Liver (tissue), 9 donors: ENCODE data around the gene EEFSEC. TPM values are rescaled to one million over a fixed set of nuclear protein-coding genes. Genes with fewer than 3 reads are reported as not detected.

Source experiments
- DNase-seq: peaks from one replicate; pipeline ENCODE4 v3.0.0-alpha.2; 2017; ENCODE audit warnings: low spot score
- H3K27ac ChIP-seq, 2 donors: one replicate each; pipeline ENCODE4 v1.7.0; 2013; ENCODE audit warnings: inconsistent platforms in 2 of 2, low read length in 2 of 2, control low read depth in 1 of 2, low read depth in 1 of 2, mild to moderate bottlenecking in 1 of 2
- H3K27me3 ChIP-seq, 4 donors: one replicate each; pipeline versions ENCODE4 v1.6.1 to v1.7.0; 2013; ENCODE audit warnings: low read length in 3 of 4, inconsistent platforms in 1 of 4, mild to moderate bottlenecking in 1 of 4, moderate library complexity in 1 of 4; ENCODE audit not compliant: control insufficient read depth in 4 of 4, insufficient read depth in 4 of 4
- H3K36me3 ChIP-seq, 4 donors: one replicate each; pipeline versions ENCODE4 v1.6.1 to v1.7.0; 2013; ENCODE audit warnings: low read length in 3 of 4, mild to moderate bottlenecking in 3 of 4, low read depth in 1 of 4, moderate library complexity in 1 of 4; ENCODE audit not compliant: control insufficient read depth in 4 of 4, insufficient read depth in 3 of 4
- H3K4me1 ChIP-seq, 4 donors: one replicate each; pipeline versions ENCODE4 v1.6.1 to v1.7.0; 2013; ENCODE audit warnings: low read length in 3 of 4, mild to moderate bottlenecking in 3 of 4, moderate library complexity in 1 of 4; ENCODE audit not compliant: control insufficient read depth in 4 of 4, insufficient read depth in 4 of 4
- H3K4me3 ChIP-seq, 3 donors: one replicate each; pipeline versions ENCODE4 v1.6.1 to v1.7.0; 2013; ENCODE audit warnings: low read length in 3 of 3, control low read depth in 1 of 3, low read depth in 1 of 3, mild to moderate bottlenecking in 1 of 3
- H3K9ac ChIP-seq, 2 donors: one replicate each; pipeline ENCODE4 v1.7.0; 2013; ENCODE audit warnings: low read length in 2 of 2, mild to moderate bottlenecking in 2 of 2, moderate library complexity in 2 of 2, control low read depth in 1 of 2, low read depth in 1 of 2
- H3K9me3 ChIP-seq, 4 donors: one replicate each; pipeline versions ENCODE4 v1.6.1 to v1.7.0; 2013; ENCODE audit warnings: low read length in 3 of 4; ENCODE audit not compliant: control insufficient read depth in 4 of 4
- EGR1 ChIP-seq, 2 donors: IDR thresholded peaks; 2 replicates each; pipeline ENCODE4 v1.6.1; 2016 to 2018; ENCODE audit warnings: antibody characterized with exemption in 2 of 2, low read depth in 2 of 2
- FOXA1 ChIP-seq: IDR thresholded peaks from 2 replicates; pipeline ENCODE4 v1.6.1; 2016; ENCODE audit warnings: antibody characterized with exemption
- FOXA2 ChIP-seq: IDR thresholded peaks from 2 replicates; pipeline ENCODE4 v1.6.1; 2016; ENCODE audit warnings: antibody characterized with exemption
- GABPA ChIP-seq, 2 donors: IDR thresholded peaks in 1 of 2; conservative IDR thresholded peaks in 1 of 2; 2 replicates each; pipeline ENCODE4 v1.6.1; 2016; ENCODE audit warnings: antibody characterized with exemption in 2 of 2, mild to moderate bottlenecking in 1 of 2, moderate library complexity in 1 of 2
- HNF4A ChIP-seq, 2 donors: conservative IDR thresholded peaks; 2 replicates each; pipeline ENCODE4 v1.6.1; 2016; ENCODE audit warnings: antibody characterized with exemption in 2 of 2, mild to moderate bottlenecking in 2 of 2
- HNF4G ChIP-seq: IDR thresholded peaks from 2 replicates; pipeline ENCODE4 v1.6.1; 2016; ENCODE audit warnings: antibody characterized with exemption
- JUND ChIP-seq, 2 donors: IDR thresholded peaks; 2 replicates each; pipeline ENCODE4 v1.6.1; 2016; ENCODE audit warnings: antibody characterized with exemption in 2 of 2
- NR2F2 ChIP-seq: IDR thresholded peaks from 2 replicates; pipeline ENCODE4 v1.6.1; 2016; ENCODE audit warnings: antibody characterized with exemption
- RAD21 ChIP-seq, 2 donors: IDR thresholded peaks; 2 replicates each; pipeline ENCODE4 v1.6.1; 2016; ENCODE audit warnings: antibody characterized with exemption in 2 of 2, mild to moderate bottlenecking in 2 of 2
- RXRA ChIP-seq, 2 donors: IDR thresholded peaks; 2 replicates each; pipeline ENCODE4 v1.6.1; 2017 to 2018; ENCODE audit warnings: antibody characterized with exemption in 2 of 2, mild to moderate bottlenecking in 1 of 2
- SP1 ChIP-seq: IDR thresholded peaks from 2 replicates; pipeline ENCODE4 v1.6.1; 2018; ENCODE audit warnings: antibody characterized with exemption, mild to moderate bottlenecking
- TAF1 ChIP-seq: conservative IDR thresholded peaks from 2 replicates; pipeline ENCODE4 v1.6.1; 2016; ENCODE audit warnings: antibody characterized with exemption, mild to moderate bottlenecking
- YY1 ChIP-seq: IDR thresholded peaks from 2 replicates; pipeline ENCODE4 v1.6.1; 2016; ENCODE audit warnings: antibody characterized with exemption, mild to moderate bottlenecking
- WGBS: extraction: QIAGEN DNeasy Blood & Tissue Kit; methylation state at CpG from one replicate; pipeline ENCODE4 v1.1.7; 2013; 5-methylcytosine and 5-hydroxymethylcytosine counted together
- polyA plus RNA-seq, 2 donors: library from polyadenylated mRNA; stranded (reverse) in 1 of 2; unstranded in 1 of 2; fragments of 200-250 nt in 1 of 2; fragments of >200 nt in 1 of 2; fragmentation: Nextera tagmentation in 1 of 2; extraction: Ambion mirVana in 1 of 2; gene quantifications; one replicate each; pipeline versions ENCODE4 v1.2.1 to v1.2.3, GENCODE V29; 2013 to 2015
- total RNA-seq, 2 donors: library from RNA; depleted of rRNA; stranded (reverse); fragments of >200 nt; gene quantifications; one replicate each; pipeline ENCODE4 v1.2.3, GENCODE V29; 2014
- TF ChIP-seq, protein P1 (sequence below): IDR thresholded peaks from 2 replicates; pipeline ENCODE4 v1.6.1; 2016; ENCODE audit warnings: antibody characterized with exemption, mild to moderate bottlenecking
- TF ChIP-seq, protein P2 (sequence below): fragments of 150-350 bp; IDR thresholded peaks from 2 replicates; pipeline ENCODE4 v1.5.1; 2017; ENCODE audit warnings: improper control_type of control experiment, low read depth, low read length; ENCODE audit not compliant: missing input control
- TF ChIP-seq, protein P3 (sequence below): IDR thresholded peaks from 2 replicates; pipeline ENCODE4 v1.6.1; 2016; ENCODE audit warnings: antibody characterized with exemption
- TF ChIP-seq, protein P4 (sequence below): IDR thresholded peaks from 2 replicates; pipeline ENCODE4 v1.6.1; 2016; ENCODE audit warnings: antibody characterized with exemption
- donor health status: healthy.
- donor health status: healthy.
- donor health status: healthy.
- donor health status: healthy.
- donor health status: healthy.

EEFSEC gene
- total and polyA plus RNA-seq, 4 donors: 8.4 to 13.1 (median 10.7) TPM

DNA sequence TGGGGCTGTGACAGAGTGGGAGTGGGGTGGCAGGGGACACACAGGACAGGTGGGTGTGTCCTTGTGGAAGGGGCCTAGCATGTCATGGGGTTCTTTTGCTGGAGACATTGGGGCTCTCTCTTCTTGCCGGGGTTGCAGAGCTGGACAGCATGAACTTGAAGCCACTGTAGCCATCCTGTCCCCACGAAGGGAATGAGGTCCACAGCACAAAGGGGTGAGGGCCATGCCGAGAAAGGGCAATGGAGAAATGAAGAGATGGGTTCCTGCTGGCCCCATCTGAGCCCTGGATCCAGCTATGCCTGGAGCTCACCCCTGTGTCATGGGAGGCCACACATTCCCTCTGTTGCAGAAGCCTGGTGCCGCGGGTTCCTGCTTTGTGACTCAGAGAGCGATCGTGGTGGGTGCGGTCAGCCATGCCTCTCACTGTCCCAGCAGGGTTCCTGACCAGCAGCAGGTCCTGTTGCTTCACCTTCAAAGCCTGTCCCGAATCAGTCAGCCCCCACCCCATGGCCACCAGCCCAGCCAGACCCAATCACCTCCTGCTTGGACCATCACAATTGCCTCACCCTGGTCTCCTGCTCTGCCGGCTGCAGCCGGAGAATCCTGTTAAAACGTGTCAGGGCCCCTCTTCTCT is 263.4 kb downstream of the EEFSEC start:
- Histone ChIP-seq H3K4me1 (no peaks in the 10 kb centered on the region), H3K4me3 (no peak overlapping the region), H3K9me3 (no peaks in the 10 kb centered on the region), H3K27ac (no peak overlapping the region), H3K9ac (no peak overlapping the region), H3K36me3 (no peaks in the 10 kb centered on the region), H3K27me3 (no peaks in the 10 kb centered on the region)
- 83% methylated on average over 12 of the region's 12 CpGs for WGBS
- TF ChIP-seq, protein P1, sequence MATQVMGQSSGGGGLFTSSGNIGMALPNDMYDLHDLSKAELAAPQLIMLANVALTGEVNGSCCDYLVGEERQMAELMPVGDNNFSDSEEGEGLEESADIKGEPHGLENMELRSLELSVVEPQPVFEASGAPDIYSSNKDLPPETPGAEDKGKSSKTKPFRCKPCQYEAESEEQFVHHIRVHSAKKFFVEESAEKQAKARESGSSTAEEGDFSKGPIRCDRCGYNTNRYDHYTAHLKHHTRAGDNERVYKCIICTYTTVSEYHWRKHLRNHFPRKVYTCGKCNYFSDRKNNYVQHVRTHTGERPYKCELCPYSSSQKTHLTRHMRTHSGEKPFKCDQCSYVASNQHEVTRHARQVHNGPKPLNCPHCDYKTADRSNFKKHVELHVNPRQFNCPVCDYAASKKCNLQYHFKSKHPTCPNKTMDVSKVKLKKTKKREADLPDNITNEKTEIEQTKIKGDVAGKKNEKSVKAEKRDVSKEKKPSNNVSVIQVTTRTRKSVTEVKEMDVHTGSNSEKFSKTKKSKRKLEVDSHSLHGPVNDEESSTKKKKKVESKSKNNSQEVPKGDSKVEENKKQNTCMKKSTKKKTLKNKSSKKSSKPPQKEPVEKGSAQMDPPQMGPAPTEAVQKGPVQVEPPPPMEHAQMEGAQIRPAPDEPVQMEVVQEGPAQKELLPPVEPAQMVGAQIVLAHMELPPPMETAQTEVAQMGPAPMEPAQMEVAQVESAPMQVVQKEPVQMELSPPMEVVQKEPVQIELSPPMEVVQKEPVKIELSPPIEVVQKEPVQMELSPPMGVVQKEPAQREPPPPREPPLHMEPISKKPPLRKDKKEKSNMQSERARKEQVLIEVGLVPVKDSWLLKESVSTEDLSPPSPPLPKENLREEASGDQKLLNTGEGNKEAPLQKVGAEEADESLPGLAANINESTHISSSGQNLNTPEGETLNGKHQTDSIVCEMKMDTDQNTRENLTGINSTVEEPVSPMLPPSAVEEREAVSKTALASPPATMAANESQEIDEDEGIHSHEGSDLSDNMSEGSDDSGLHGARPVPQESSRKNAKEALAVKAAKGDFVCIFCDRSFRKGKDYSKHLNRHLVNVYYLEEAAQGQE: no peak
- no peak for TF ChIP-seq GABPA (IDR thresholded peaks at IDR 0.05 in 1 of 2, conservative IDR thresholded peaks at IDR 0.05 in 1 of 2)
- TF ChIP-seq JUND (IDR thresholded peaks at IDR 0.05): no peak
- no peak for TF ChIP-seq RXRA (IDR thresholded peaks at IDR 0.05)
- TF ChIP-seq HNF4A (conservative IDR thresholded peaks at IDR 0.05): no peak
- no peak for TF ChIP-seq FOXA1
- no peak for TF ChIP-seq TAF1
- TF ChIP-seq HNF4G: no peak
- no peak for TF ChIP-seq RAD21 (IDR thresholded peaks at IDR 0.05)
- no peak for TF ChIP-seq SP1
- no peak for TF ChIP-seq YY1
- TF ChIP-seq EGR1 (IDR thresholded peaks at IDR 0.05; ENCODE audit: low read depth in 2 of 2): no peak
- TF ChIP-seq NR2F2: no peak
- TF ChIP-seq, protein P2, sequence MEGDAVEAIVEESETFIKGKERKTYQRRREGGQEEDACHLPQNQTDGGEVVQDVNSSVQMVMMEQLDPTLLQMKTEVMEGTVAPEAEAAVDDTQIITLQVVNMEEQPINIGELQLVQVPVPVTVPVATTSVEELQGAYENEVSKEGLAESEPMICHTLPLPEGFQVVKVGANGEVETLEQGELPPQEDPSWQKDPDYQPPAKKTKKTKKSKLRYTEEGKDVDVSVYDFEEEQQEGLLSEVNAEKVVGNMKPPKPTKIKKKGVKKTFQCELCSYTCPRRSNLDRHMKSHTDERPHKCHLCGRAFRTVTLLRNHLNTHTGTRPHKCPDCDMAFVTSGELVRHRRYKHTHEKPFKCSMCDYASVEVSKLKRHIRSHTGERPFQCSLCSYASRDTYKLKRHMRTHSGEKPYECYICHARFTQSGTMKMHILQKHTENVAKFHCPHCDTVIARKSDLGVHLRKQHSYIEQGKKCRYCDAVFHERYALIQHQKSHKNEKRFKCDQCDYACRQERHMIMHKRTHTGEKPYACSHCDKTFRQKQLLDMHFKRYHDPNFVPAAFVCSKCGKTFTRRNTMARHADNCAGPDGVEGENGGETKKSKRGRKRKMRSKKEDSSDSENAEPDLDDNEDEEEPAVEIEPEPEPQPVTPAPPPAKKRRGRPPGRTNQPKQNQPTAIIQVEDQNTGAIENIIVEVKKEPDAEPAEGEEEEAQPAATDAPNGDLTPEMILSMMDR: no peak
- TF ChIP-seq, protein P3, sequence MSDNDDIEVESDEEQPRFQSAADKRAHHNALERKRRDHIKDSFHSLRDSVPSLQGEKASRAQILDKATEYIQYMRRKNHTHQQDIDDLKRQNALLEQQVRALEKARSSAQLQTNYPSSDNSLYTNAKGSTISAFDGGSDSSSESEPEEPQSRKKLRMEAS: no peak
- no peak for TF ChIP-seq FOXA2
- no peak for DNase-seq

DNA sequence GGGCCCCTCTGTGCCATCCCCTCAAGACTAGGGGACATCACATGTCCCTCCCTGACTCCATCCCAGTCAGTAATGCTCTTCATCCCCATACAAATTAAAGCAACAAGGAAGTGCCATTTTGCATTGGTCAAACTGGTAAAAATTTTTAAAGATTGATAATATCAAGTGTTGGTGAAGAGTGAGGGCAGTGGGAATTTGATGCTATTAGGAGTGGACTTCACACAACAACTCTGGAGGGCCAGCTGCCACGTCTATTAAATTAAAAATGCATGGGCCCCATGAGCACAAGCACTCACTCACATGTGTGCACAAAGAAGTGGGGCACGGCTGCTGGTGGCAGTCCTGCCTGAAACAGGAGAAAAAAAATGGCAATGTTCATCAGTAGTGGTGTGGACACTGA is 265.6 kb downstream of the EEFSEC start:
- Histone ChIP-seq H3K4me3 (no peak overlapping the region), H3K36me3 (no peaks in the 10 kb centered on the region), H3K4me1 (no peaks in the 10 kb centered on the region), H3K27ac (no peak overlapping the region), H3K9ac (no peak overlapping the region), H3K9me3 (no peaks in the 10 kb centered on the region), H3K27me3 (no peaks in the 10 kb centered on the region)
- 87% methylated on average over 2 of the region's 2 CpGs for WGBS
- no peak for DNase-seq
- no peak for TF ChIP-seq TAF1
- TF ChIP-seq, protein P1: no peak
- TF ChIP-seq HNF4G: no peak
- TF ChIP-seq FOXA1: no peak
- TF ChIP-seq RAD21 (IDR thresholded peaks at IDR 0.05): no peak
- TF ChIP-seq NR2F2: no peak
- TF ChIP-seq, protein P3: no peak
- TF ChIP-seq, protein P2: no peak
- TF ChIP-seq, protein P4, sequence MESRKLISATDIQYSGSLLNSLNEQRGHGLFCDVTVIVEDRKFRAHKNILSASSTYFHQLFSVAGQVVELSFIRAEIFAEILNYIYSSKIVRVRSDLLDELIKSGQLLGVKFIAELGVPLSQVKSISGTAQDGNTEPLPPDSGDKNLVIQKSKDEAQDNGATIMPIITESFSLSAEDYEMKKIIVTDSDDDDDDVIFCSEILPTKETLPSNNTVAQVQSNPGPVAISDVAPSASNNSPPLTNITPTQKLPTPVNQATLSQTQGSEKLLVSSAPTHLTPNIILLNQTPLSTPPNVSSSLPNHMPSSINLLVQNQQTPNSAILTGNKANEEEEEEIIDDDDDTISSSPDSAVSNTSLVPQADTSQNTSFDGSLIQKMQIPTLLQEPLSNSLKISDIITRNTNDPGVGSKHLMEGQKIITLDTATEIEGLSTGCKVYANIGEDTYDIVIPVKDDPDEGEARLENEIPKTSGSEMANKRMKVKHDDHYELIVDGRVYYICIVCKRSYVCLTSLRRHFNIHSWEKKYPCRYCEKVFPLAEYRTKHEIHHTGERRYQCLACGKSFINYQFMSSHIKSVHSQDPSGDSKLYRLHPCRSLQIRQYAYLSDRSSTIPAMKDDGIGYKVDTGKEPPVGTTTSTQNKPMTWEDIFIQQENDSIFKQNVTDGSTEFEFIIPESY: no peak
- TF ChIP-seq SP1: no peak
- no peak for TF ChIP-seq GABPA (IDR thresholded peaks at IDR 0.05 in 1 of 2, conservative IDR thresholded peaks at IDR 0.05 in 1 of 2)
- no peak for TF ChIP-seq EGR1 (IDR thresholded peaks at IDR 0.05; ENCODE audit: low read depth in 2 of 2)
- TF ChIP-seq HNF4A (conservative IDR thresholded peaks at IDR 0.05): no peak
- no peak for TF ChIP-seq FOXA2
